ENCODE results near the gene MLLT6. TPM values are rescaled to one million over a fixed set of nuclear protein-coding genes. Genes with fewer than 3 reads are reported as not detected.

MLLT6 gene
- total RNA-seq, 1 experiment from 2014 or later = 127 TPM

GRCh38 chr17:38657824-38658740 lies 47.0 kb upstream of the MLLT6 start:
- no peaks in the 10 kb centered on the region for H3K9me2 ChIP-seq (ENCODE audit: insufficient read depth)
- no peak for TF ChIP-seq CTCF (conservative IDR thresholded peaks at IDR 0.05)
- TF ChIP-seq EZH2 (IDR thresholded peaks at IDR 0.05; ENCODE audit: low read depth) = no peak
- H2AFZ ChIP-seq = no peak overlapping the region
- no peak overlapping the region for H3K4me2 ChIP-seq
- ChIA-PET CTCF (interaction anchor here (0.5 kb wide), 1 partner anchor 692 kb away, joined by 4 read pairs; no protein-coding TSS in a partner anchor), POLR2A (ENCODE audit: unreplicated experiment) (no interaction called here)
- 0 out of 2 replicates have a peak, but pooled peaks cover 8% of the 10 kb centered on the region for H3F3A ChIP-seq (ENCODE audit: insufficient read depth, low read depth)
- H3K4me1 ChIP-seq (replicated peaks; ENCODE audit: insufficient read depth) = no peaks in the 10 kb centered on the region
- no peaks in the 10 kb centered on the region for H3K79me2 ChIP-seq (ENCODE audit: low read depth)
- H3K9me3 ChIP-seq (ENCODE audit: insufficient read depth, low read depth) = no peaks in the 10 kb centered on the region
- H3K27me3 ChIP-seq (ENCODE audit: insufficient read depth, low read depth) = no peaks in the 10 kb centered on the region
- H3K36me3 ChIP-seq (ENCODE audit: low read depth) = no peaks in the 10 kb centered on the region
- no peak overlapping the region for H3K27ac ChIP-seq
- no peaks in the 10 kb centered on the region for H4K20me1 ChIP-seq (ENCODE audit: insufficient read depth)
- DNase-seq = no peak
- H3K4me3 ChIP-seq = no peak overlapping the region
- intact Hi-C loops (cut with micrococcal nuclease; ENCODE audit: unreplicated experiment) = no loop called here
- BruUV-seq (replicated peaks) = no TSS peak

DNA sequence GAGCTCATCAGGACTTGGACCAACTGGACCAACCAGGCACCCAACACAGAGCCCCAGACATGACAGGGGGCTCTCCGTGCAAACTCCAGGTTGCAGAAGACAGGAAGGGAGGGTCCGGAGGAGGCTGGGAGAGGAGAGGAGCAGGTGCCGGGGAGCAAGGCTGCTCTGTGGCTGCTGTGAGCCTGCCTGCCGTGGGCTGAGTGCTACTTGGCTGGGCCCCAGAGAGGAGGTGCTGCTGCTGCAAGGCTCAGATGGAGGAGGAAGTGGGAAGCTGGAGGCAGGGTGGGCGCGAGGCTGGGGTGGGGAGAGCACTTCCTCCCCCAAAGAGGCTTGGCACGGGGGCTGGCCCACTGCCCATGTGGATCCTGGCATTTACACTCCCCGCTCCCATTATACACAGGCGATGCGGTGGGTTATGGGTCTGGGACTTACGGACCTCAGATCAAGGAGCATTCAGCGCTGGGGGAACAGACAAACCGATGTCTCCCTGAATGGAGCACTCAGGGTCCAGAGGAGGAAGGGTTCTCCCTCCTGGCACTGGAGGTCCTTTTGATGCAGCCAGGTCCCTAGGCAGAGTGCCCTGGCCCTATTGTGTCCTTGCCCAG lies 46.2 kb upstream of the MLLT6 start:
- no peak overlapping the region for H2AFZ ChIP-seq
- POLR2A ChIA-PET (ENCODE audit: unreplicated experiment) = interaction anchor here (0.6 kb wide), 1 partner anchor 71 kb away, joined by 8 read pairs; no protein-coding TSS in a partner anchor

More for the DNA sequence above, 46.2 kb upstream of the MLLT6 start:
- Histone ChIP-seq H3K9me2 (ENCODE audit: insufficient read depth) (no peaks in the 10 kb centered on the region), H3K4me2 (no peak overlapping the region), H3K27me3 (ENCODE audit: insufficient read depth, low read depth) (no peaks in the 10 kb centered on the region), H3F3A (ENCODE audit: insufficient read depth, low read depth) (0 out of 2 replicates have a peak, but pooled peaks cover 8% of the 10 kb centered on the region), H3K36me3 (ENCODE audit: low read depth) (no peaks in the 10 kb centered on the region), H3K9me3 (ENCODE audit: insufficient read depth, low read depth) (no peaks in the 10 kb centered on the region), H4K20me1 (ENCODE audit: insufficient read depth) (no peaks in the 10 kb centered on the region), H3K27ac (no peak overlapping the region), H3K79me2 (ENCODE audit: low read depth) (no peaks in the 10 kb centered on the region), H3K4me1 (replicated peaks; ENCODE audit: insufficient read depth) (no peaks in the 10 kb centered on the region), H3K4me3 (no peak overlapping the region)
- intact Hi-C loops (cut with micrococcal nuclease; ENCODE audit: unreplicated experiment) = no loop called here
- no peak for TF ChIP-seq EZH2 (IDR thresholded peaks at IDR 0.05; ENCODE audit: low read depth)
- TF ChIP-seq CTCF (conservative IDR thresholded peaks at IDR 0.05) = no peak
- no peak for DNase-seq
- CTCF ChIA-PET = interaction anchor here (0.5 kb wide), 1 partner anchor 692 kb away, joined by 4 read pairs; no protein-coding TSS in a partner anchor
- no TSS peak for BruUV-seq (replicated peaks)

All from PC-9 (cell line).